HG03064 (cell line): Measurements from ENCODE around the gene RND1.
"Not testable (repeated sequence)": the region's sequence is repeated elsewhere in the genome, so short reads cannot be mapped to it uniquely, and the experiment has no call there.

Experiments
- ATAC-seq: cut with Tn5 transposase; IDR thresholded peaks from one replicate; pipeline ENCODE4 v1.9.1; 2021; ENCODE audit warnings: low read depth; ENCODE audit not compliant: unreplicated experiment

The RND1 gene

GRCh38 chr12:48869191-48869590 is 3.5 kb upstream of the RND1 start:
- no peak for ATAC-seq

- no peak for ATAC-seq
These were observed 2.8 kb upstream of the RND1 start for GRCh38 chr12:48868451-48868850.

- peak; percentile 45 for ATAC-seq
These were observed 512 bp upstream of the RND1 start for GRCh38 chr12:48866052-48866711.

- no peak for ATAC-seq
These were observed 2.4 kb downstream of the RND1 start for GRCh38 chr12:48863291-48863690.

GRCh38 chr12:48862760-48863159 is 2.9 kb downstream of the RND1 start:
- ATAC-seq: no peak

- ATAC-seq: no peak
These were observed 4.6 kb downstream of the RND1 start for GRCh38 chr12:48861111-48861510.

GRCh38 chr12:48860236-48860635 is 5.4 kb downstream of the RND1 start:
- not testable (repeated sequence) for ATAC-seq

- ATAC-seq: no peak
These were observed 6.1 kb downstream of the RND1 start for GRCh38 chr12:48859607-48860006.

- ATAC-seq: no peak
These were observed 7.6 kb downstream of the RND1 start for GRCh38 chr12:48858043-48858442.

GRCh38 chr12:48857278-48857994 is 8.2 kb downstream of the RND1 start:
- no peak for ATAC-seq

GRCh38 chr12:48856379-48856778 is 9.3 kb downstream of the RND1 start:
- no peak for ATAC-seq

- not testable (repeated sequence) for ATAC-seq
These were observed 10.7 kb downstream of the RND1 start for GRCh38 chr12:48854932-48855331.

- ATAC-seq: no peak
These were observed 11.2 kb downstream of the RND1 start for GRCh38 chr12:48854488-48854887.

- ATAC-seq: no peak
These were observed 12.7 kb downstream of the RND1 start for GRCh38 chr12:48852734-48853688.

GRCh38 chr12:48851883-48852733 is 13.6 kb downstream of the RND1 start, which contains the start of gene DDX23:
TSS of gene DDX23 (minus strand) at chr12:48852163. CDS start at chr12:48845782, 6,381 bp downstream.
- peak; percentile 93 for ATAC-seq

GRCh38 chr12:48842021-48842420 is 23.6 kb downstream of the RND1 start:
- ATAC-seq: not testable (repeated sequence)

GRCh38 chr12:48838048-48838447 is 27.6 kb downstream of the RND1 start:
- ATAC-seq: no peak

GRCh38 chr12:48832321-48833060 is 33.2 kb downstream of the RND1 start:
- ATAC-seq: no peak

- ATAC-seq: no peak
These were observed 34.4 kb downstream of the RND1 start for GRCh38 chr12:48831257-48831656.
